Muscle of arm (tissue), 12 donors: ENCODE data around the gene TRUB2. TPM values are rescaled to one million over a fixed set of nuclear protein-coding genes. Genes with fewer than 3 reads are reported as not detected.
A peak's percentile ranks its signal among the peaks of the same experiment; 100 is the strongest.
"Not testable (repeated sequence)": the region's sequence is repeated elsewhere in the genome, so short reads cannot be mapped to it uniquely, and the experiment has no call there.

Source experiments
- DNase-seq: peaks from one replicate; pipeline ENCODE4 v3.0.0-alpha.2; 2013
- polyA plus RNA-seq, 12 donors: library from polyadenylated mRNA; unstranded; fragments of 120-200 nt; gene quantifications; one replicate each; pipeline ENCODE4 v1.2.1, GENCODE V29; 2013; ENCODE audit not compliant: insufficient read length in 12 of 12

The TRUB2 gene
- polyA plus RNA-seq, 12 donors: 17.6 to 23.5 (median 21.5) TPM; not detected in 1

GRCh38 chr9:128304971-128305288 lies 17.3 kb downstream of the TRUB2 start:
- no peak for DNase-seq

- DNase-seq: no peak
These were observed 17.9 kb downstream of the TRUB2 start for GRCh38 chr9:128304136-128304970.

DNA sequence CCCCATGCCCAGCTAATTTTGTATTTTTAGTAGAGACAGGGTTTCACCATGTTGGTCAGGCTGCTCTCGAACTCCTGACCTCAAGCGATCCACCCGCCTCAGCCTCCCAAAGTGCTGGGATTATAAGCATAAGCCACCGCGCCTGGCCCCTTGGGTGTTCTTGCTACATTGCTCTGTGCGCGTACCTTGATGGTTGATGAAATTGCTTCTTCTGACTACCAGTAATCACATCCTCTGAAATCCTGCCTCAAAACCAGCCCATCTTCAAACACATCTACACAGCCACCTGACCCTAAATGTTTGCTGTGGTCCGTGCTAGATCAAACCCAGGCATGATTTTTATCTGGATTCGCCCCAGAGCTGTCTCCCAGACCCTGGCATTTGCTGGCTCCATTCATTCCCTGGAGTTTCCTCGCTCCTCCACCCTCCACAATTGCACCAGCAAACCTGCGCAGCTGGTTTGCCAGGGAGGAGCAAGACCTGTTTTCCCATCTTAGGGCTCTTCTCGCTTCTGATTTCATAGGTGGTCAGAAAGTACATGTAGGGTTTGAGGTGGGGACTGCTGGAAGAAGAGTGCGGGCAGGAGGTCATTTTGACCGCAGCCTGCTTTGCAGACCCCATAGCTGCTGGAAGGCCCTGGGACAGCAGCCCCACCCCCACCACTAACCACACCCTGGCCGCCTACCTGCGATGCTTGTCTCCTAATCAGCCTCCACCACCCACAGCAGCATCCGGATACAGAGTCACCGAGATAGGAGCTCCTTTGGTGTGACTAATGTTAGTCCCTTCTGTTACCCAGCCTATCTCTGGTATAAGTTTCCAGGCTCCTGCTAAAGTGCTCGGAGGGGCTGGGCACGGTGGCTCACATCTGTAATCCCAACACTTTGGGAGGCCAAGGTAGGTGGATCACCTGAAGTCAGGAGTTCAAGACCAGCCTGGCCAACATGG lies 23.4 kb downstream of the TRUB2 start:
- DNase-seq: no peak

DNA sequence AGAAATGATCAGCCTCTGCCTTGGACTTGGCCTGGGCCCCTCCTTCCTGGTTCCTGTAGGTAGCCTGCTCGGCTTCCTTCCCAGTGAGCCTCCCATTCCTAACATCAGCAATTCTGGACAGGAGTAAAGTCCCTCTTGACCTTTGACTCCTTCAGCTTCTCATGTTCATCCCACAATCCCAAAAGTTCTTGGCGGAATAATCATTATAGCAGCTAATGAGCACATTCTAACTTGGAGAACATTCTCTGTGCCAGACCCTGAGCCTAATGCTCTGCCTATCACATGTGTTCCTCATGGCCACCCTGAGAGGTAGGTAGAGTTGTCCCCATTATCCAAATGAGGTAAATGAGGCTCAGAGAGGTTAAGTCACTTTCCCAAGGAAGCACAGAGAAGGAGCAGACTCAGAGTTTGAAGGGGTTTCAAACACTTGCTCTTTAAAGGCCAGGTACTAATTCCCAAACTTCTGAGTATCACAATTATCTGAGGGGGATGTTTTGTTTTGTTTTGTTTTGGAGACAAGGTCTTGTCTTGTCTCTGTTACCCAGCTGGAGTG lies 24.9 kb downstream of the TRUB2 start:
- no peak for DNase-seq

- no peak for DNase-seq
These were observed 25.7 kb downstream of the TRUB2 start for GRCh38 chr9:128296340-128297220.

DNA sequence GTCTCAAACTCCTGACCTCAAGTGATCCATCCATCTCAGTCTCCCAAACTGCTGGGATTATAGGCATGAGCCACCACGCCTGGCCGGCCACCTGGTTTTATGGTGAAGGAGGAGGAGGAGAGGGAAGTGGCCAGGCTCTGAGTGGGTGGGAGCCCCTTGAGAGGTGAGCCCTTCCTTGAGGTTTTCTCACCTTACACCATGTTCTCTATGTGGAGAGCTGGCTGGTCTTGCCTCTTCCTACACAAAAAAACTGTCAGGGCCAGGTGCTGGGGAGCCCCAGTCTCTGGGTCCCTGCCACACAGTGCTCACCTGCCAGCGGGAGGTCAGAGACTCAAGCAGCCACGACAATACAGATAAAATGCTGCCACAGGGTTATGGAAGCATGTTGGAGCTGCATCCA lies 28.1 kb downstream of the TRUB2 start:
- no peak for DNase-seq

DNA sequence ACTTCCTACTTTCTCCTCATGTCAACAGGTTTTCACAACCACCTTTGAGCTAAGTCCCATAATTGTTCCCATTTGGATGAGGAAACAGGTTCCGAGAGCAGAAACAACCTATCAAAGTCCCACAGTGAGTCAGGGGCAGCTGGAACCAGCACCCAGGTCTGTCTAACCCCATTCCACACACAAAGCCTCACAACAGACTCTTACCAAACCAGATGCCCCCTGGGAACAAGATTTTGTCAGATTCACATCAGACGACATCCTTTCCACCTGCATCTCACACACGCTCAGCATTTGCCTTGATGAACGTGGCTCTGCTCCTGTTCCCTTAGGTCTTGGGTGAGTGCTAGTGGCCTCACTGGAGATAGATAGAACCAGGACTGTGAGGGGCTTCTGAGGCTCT lies 29.2 kb downstream of the TRUB2 start:
- no peak for DNase-seq

DNA sequence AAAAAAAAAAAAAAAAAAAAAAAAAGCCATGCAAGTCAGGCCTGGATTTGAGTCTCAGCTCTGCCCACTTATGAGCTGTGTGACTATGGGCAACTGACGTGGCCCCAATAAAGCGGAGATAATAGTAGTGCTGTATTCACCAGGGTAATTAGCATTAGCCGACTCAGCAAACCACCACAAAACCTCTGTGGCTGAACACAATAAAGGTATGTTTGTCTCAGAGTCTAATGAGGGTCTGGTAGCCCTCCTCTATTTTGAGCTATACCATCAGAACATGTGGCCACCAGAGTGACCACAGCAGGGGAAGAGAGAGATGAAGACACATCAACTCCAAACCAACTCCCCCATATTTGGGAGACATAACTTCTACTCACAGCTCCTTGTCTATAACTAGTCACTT lies 30.2 kb downstream of the TRUB2 start:
- no peak for DNase-seq

- DNase-seq: no peak
These were observed 33.8 kb downstream of the TRUB2 start for GRCh38 chr9:128288273-128289004.

DNA sequence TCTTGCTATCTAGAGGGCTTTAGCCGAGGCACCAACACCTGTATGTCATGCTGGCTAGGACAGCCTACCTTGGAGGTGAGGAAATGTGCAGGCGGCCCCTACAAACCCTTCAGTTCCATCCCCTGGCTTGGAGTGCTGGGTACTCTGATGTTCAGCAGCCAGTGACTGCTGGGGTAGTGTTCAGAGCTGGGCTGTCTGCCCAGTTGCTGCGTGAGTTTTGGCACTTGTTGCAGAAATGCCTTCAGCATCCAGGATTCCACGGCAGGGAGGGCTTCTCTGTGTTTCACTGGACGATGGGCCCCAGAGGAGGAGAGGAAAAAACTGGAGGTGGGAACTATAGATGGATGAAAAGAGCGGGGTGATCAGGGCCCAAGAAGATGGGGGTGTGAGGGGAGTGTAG lies 35.8 kb downstream of the TRUB2 start:
- peak; percentile 70 for DNase-seq

DNA sequence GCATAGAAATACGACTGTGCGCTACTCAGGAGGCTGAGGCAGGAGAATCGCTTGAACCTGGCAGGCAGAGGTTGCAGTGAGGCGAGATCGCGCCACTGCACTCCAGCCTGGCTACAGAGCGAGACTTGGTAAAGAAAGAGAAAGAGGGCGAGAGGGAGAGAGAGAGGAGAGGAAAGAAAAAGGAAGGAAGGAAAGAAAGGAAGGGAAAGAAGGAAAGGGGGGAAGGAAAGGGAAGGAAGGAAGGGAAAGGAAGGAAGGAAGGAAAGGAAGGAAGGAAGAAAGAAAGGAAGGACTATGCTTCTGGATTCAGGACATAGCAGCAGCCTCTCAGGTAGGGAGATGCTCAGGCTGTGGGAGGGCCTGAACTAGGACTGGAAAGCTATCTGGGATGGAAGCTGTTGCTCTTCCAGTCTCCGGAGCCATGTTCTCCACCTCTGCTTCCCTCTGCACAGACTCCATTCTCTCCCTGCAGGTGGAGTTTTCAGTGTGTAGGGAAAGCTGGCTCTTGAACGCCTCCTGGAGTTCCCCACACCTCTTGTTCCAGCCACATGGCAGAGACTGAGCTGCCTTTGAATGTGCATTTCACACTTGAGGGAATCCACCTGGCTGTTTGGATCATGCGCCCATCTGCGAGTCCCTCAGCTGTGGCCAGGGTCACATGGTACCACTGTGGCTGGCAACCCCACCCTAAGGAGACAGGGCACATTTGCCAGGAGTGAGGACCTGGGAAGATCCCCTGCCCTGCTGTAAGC lies 37.0 kb downstream of the TRUB2 start:
- no peak for DNase-seq

GRCh38 chr9:128282500-128282899 lies 39.7 kb downstream of the TRUB2 start:
- no peak for DNase-seq

- no peak for DNase-seq
These were observed 42.1 kb downstream of the TRUB2 start for GRCh38 chr9:128280084-128280622.

- DNase-seq: not testable (repeated sequence)
These were observed 42.9 kb downstream of the TRUB2 start for GRCh38 chr9:128279088-128280073.

DNA sequence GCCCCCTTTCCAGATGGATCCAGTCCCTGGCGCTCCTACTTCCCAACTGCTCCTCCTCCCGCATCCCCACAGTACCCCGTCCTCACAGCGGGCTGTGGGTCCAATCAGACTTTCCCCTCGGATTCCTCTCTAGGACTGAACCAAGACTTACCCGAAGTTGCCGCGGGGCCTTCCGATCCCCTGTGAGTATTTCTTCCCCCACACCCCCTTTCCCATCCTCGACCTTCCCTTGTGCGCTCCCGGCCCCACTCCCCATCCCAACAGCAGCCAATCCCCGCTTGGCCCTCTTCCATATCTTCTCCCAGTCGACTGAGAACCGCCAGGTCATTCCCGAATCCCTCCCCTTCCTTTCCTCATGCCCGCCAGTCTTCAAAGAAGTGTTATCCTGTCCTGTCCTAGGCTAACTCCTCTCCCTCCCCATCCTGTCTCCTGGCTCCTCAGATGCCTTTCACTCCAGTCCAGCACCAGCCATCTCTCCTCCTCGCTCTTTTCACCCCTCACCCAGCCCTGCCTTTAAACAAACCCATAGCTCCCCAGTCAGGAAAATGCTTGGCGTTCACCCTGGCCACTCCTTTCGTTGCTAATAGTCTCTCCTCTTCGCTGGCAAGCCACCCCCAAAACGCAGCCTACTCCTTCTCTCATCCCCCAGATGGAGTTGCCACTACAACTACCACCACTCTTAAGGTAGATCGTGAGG lies 45.5 kb downstream of the TRUB2 start:
- DNase-seq: peak; percentile 76

DNA sequence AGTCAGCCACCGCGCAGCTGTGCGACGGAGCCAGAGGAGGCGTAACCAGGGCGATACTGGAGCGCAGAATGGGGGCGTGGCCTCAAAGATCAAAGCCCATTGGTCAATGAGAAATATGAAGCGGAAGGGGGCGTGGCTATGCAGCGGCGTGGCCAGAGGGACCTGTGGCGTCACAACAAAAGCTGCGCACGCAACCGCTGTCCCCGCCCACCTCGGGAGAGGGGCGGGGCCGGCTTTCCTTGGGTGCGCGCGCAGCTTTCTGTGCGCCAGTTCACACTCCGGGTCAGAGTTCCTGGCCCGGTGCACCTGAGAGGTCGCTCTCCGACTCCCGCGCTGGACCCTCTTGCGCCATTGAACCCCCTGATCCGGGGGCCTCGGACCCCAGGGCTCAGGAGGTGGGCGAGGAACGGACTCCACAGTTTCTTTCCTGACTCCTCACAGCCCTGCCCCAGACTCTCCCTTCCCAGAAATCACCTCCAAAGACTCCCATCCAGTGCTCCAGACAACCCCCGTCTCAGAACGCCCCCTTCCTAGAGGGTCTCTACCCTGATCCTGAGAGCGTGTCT lies 46.2 kb downstream of the TRUB2 start, which contains the start of gene SWI5:
Gene SWI5, plus strand, starts transcription at position 269 of the 566 bp plus-strand sequence.
- peak; percentile 100 for DNase-seq
